ENCODE results near the gene CAMK2B. TPM values are rescaled to one million over a fixed set of nuclear protein-coding genes. Genes with fewer than 3 reads are reported as not detected.

CAMK2B gene
- total and polyA plus RNA-seq, 2 experiments from 2014 or later: not detected

GRCh38 chr7:44258423-44258760 lies 67.0 kb downstream of the CAMK2B start:
- no peak for DNase-seq (ENCODE audit: low spot score)
- Mint-ChIP-seq H3K27me3 (ENCODE audit: insufficient read depth, low read depth, poor library complexity) (peaks cover 17% of the 10 kb centered on the region), H3K27ac (no peak overlapping the region), H3K36me3 (ENCODE audit: low read depth) (no peaks in the 10 kb centered on the region; the same call in 2 of the 3 replicates), H3K4me3 (no peak overlapping the region), H3K9me3 (peaks cover 8% of the 10 kb centered on the region), H3K4me1 (peaks cover 7% of the 10 kb centered on the region)
- no peaks in the 10 kb centered on the region for H3F3A ChIP-seq (replicated peaks; ENCODE audit: low read depth)
- no peaks in the 10 kb centered on the region for H3K36me3 ChIP-seq (ENCODE audit: insufficient read depth)
- H3K4me2 ChIP-seq: no peak overlapping the region
- no peaks in the 10 kb centered on the region for H3K4me1 ChIP-seq (ENCODE audit: insufficient read depth)
- ATAC-seq: no peak
- no peaks in the 10 kb centered on the region for H3K79me2 ChIP-seq (replicated peaks; ENCODE audit: insufficient read depth)
- H3K4me3 ChIP-seq: no peak overlapping the region
- no peaks in the 10 kb centered on the region for H3K27me3 ChIP-seq (ENCODE audit: insufficient read depth)
- no peak overlapping the region for H2AFZ ChIP-seq
- no peak overlapping the region for H3K27ac ChIP-seq (ENCODE audit: low read depth)
- H4K20me1 ChIP-seq (replicated peaks; ENCODE audit: insufficient read depth): no peaks in the 10 kb centered on the region; the same call in 1 of the 2 replicates
- TF ChIP-seq ETS1 (IDR thresholded peaks at IDR 0.05): no peak
- TF ChIP-seq JUNB (IDR thresholded peaks at IDR 0.05; ENCODE audit: unreplicated experiment): no peak
- TF ChIP-seq ZNF114 (CRISPR knock-in tag; IDR thresholded peaks at IDR 0.05): no peak
- no peak for TF ChIP-seq ZNF331 (CRISPR knock-in tag; IDR thresholded peaks at IDR 0.05; ENCODE audit: low read depth)
- no peak for TF ChIP-seq REST (IDR thresholded peaks at IDR 0.05; ENCODE audit: unreplicated experiment)
- TF ChIP-seq STAT1 (IDR thresholded peaks at IDR 0.05; ENCODE audit: unreplicated experiment): no peak
- no peak for TF ChIP-seq NANOG (IDR thresholded peaks at IDR 0.05; ENCODE audit: borderline replicate concordance)
- no peak for TF ChIP-seq POLR2AphosphoS5 (IDR thresholded peaks at IDR 0.05; ENCODE audit: low read depth)
- TF ChIP-seq CREB1 (CRISPR knock-in tag; IDR thresholded peaks at IDR 0.05; ENCODE audit: low read depth): no peak
- no peak for TF ChIP-seq EZH2 (IDR thresholded peaks at IDR 0.05; ENCODE audit: low read depth, unreplicated experiment)
- TF ChIP-seq CTCF (conservative IDR thresholded peaks at IDR 0.05; ENCODE audit: low read depth in 2 of 2): no peak
- no peak for TF ChIP-seq ZNF462 (CRISPR knock-in tag; IDR thresholded peaks at IDR 0.05)
- no peaks in the 10 kb centered on the region for H3K9me2 ChIP-seq (ENCODE audit: insufficient read depth)

Measured in GM23338 (cell line).